ENCODE measurements around the gene KCNA10.

KCNA10 gene

GRCh38 chr1:110519125-110519810 is at the start of gene KCNA10:
Gene KCNA10 (minus strand): TSS chr1:110519175. CDS start chr1:110518787, 388 bp downstream.
- no peak for DNase-seq (ENCODE audit: low read depth in 2 of 2)

GRCh38 chr1:110566836-110567235 is 47.9 kb upstream of the KCNA10 start:
- DNase-seq (ENCODE audit: low read depth in 2 of 2), result no peak

- DNase-seq (ENCODE audit: low read depth in 2 of 2), result no peak
Observed at GRCh38 chr1:110565565-110565964, 46.6 kb upstream of the KCNA10 start.

- DNase-seq (ENCODE audit: low read depth in 2 of 2), result no peak
Observed at GRCh38 chr1:110563089-110563488, 44.1 kb upstream of the KCNA10 start.

GRCh38 chr1:110561596-110561995 is 42.6 kb upstream of the KCNA10 start:
- DNase-seq (ENCODE audit: low read depth in 2 of 2), result no peak

- DNase-seq (ENCODE audit: low read depth in 2 of 2), result no peak
Observed at GRCh38 chr1:110559157-110559556, 40.2 kb upstream of the KCNA10 start.

- DNase-seq (ENCODE audit: low read depth in 2 of 2), result no peak
Observed at GRCh38 chr1:110557481-110557880, 38.5 kb upstream of the KCNA10 start.

- DNase-seq (ENCODE audit: low read depth in 2 of 2), result no peak
Observed at GRCh38 chr1:110556471-110556807, 37.5 kb upstream of the KCNA10 start.

- DNase-seq (ENCODE audit: low read depth in 2 of 2), result no peak
Observed at GRCh38 chr1:110555807-110556470, 37.0 kb upstream of the KCNA10 start.

GRCh38 chr1:110554871-110555801 is 36.2 kb upstream of the KCNA10 start:
- peak; percentile 3 to 38 for DNase-seq (ENCODE audit: low read depth in 2 of 2)

- DNase-seq (ENCODE audit: low read depth in 2 of 2), result no peak
Observed at GRCh38 chr1:110551278-110551809, 32.4 kb upstream of the KCNA10 start.

- no peak for DNase-seq (ENCODE audit: low read depth in 2 of 2)
Observed at GRCh38 chr1:110549831-110550230, 30.9 kb upstream of the KCNA10 start.

GRCh38 chr1:110548381-110548780 is 29.4 kb upstream of the KCNA10 start:
- DNase-seq (ENCODE audit: low read depth in 2 of 2), result no peak

- no peak for DNase-seq (ENCODE audit: low read depth in 2 of 2)
Observed at GRCh38 chr1:110547017-110547416, 28.0 kb upstream of the KCNA10 start.

GRCh38 chr1:110545492-110545891 is 26.5 kb upstream of the KCNA10 start:
- no peak for DNase-seq (ENCODE audit: low read depth in 2 of 2)

GRCh38 chr1:110544753-110545152 is 25.8 kb upstream of the KCNA10 start:
- DNase-seq (ENCODE audit: low read depth in 2 of 2), result no peak

GRCh38 chr1:110542725-110543124 is 23.8 kb upstream of the KCNA10 start:
- DNase-seq (ENCODE audit: low read depth in 2 of 2), result no peak

GRCh38 chr1:110541906-110542395 is 23.0 kb upstream of the KCNA10 start:
- no peak for DNase-seq (ENCODE audit: low read depth in 2 of 2)

GRCh38 chr1:110540891-110541685 is 22.1 kb upstream of the KCNA10 start:
- no peak for DNase-seq (ENCODE audit: low read depth in 2 of 2)

- no peak for DNase-seq (ENCODE audit: low read depth in 2 of 2)
Observed at GRCh38 chr1:110538921-110539320, 19.9 kb upstream of the KCNA10 start.

GRCh38 chr1:110538075-110538474 is 19.1 kb upstream of the KCNA10 start:
- DNase-seq (ENCODE audit: low read depth in 2 of 2), result no peak
